Activated CD8-positive, alpha-beta memory T cell treated with anti-CD3 and anti-CD28 coated beads, Interleukin-2, amount 10 ng/mL, durations not matched to agents 7 days and 5 days (primary cell): Measurements from ENCODE around the gene SPRED3. TPM values are rescaled to one million over a fixed set of nuclear protein-coding genes. Genes with fewer than 3 reads are reported as not detected.
"Not testable (repeated sequence)": the region's sequence is repeated elsewhere in the genome, so short reads cannot be mapped to it uniquely, and the experiment has no call there.

Experiments used
- ATAC-seq: fragments of 150-1000 bp; cut with Tn5 transposase; one replicate; pipeline ENCODE4 v1.10.0; 2021; ENCODE audit warnings: moderate library complexity
- CTCF ChIA-PET: fragments of 350-600 bp; sonication (Branson Sonifier 250); formaldehyde crosslinking; loops from one replicate; lab custom pipeline; 2021; ENCODE audit warnings: antibody characterized with exemption; lab: Charles Lee
- DNase-seq: peaks from one replicate; pipeline ENCODE4 v3.0.0-alpha.2; 2020
- H3K27ac Mint-ChIP-seq: one replicate; pipeline ENCODE4 v1.8.0; 2021; ENCODE audit warnings: mild to moderate bottlenecking, mixed read lengths
- H3K27me3 Mint-ChIP-seq: one replicate; pipeline ENCODE4 v1.8.0; 2021; ENCODE audit warnings: mixed read lengths
- H3K36me3 Mint-ChIP-seq: one replicate; pipeline ENCODE4 v1.8.0; 2021; ENCODE audit warnings: mild to moderate bottlenecking, mixed read lengths
- H3K4me1 Mint-ChIP-seq: one replicate; pipeline ENCODE4 v1.8.0; 2021; ENCODE audit warnings: mixed read lengths
- H3K4me3 Mint-ChIP-seq: one replicate; pipeline ENCODE4 v1.8.0; 2021; ENCODE audit warnings: mild to moderate bottlenecking, moderate library complexity, mixed read lengths
- H3K9me3 Mint-ChIP-seq: one replicate; pipeline ENCODE4 v1.8.0; 2022; ENCODE audit warnings: low read depth, mixed read lengths
- total RNA-seq, 2 experiments: library from RNA; stranded (reverse); gene quantifications; one replicate each; pipeline ENCODE4 v1.2.3, GENCODE V29; 2021

The SPRED3 gene
- total RNA-seq, 2 experiments from 2014 or later: 0.84 to 0.93 TPM

DNA sequence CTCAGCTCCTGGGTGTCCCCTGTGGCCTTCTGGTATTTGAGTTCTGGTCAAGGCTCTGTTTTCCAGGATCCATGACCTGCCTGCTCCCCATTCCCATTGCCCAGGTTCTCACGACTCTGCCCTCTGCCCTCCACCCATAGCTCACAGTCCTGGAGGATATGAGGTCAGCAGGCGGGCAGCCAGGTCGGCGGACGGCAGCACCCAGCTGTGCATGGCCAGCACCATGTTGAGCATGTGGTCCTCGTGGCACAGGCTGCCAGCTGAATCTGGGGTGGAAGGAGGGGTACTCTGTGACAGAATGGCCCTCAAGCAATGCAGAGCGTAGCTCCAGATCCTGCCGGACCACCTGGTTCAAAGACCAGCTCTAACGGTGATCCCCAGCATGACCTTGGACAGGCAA is 32.4 kb downstream of the SPRED3 start:
- Mint-ChIP-seq H3K4me1 (peaks cover 16% of the 10 kb centered on the region), H3K27ac (no peak overlapping the region), H3K4me3 (no peak overlapping the region), H3K36me3 (no peaks in the 10 kb centered on the region), H3K27me3 (no peaks in the 10 kb centered on the region), H3K9me3 (no peaks in the 10 kb centered on the region)
- CTCF ChIA-PET: interaction anchor here (1.1 kb wide), 1 partner anchor 18 kb away, joined by 6 read pairs; the partner anchor contains the start of gene FAM98C
- DNase-seq: no peak
- ATAC-seq: no peak

DNA sequence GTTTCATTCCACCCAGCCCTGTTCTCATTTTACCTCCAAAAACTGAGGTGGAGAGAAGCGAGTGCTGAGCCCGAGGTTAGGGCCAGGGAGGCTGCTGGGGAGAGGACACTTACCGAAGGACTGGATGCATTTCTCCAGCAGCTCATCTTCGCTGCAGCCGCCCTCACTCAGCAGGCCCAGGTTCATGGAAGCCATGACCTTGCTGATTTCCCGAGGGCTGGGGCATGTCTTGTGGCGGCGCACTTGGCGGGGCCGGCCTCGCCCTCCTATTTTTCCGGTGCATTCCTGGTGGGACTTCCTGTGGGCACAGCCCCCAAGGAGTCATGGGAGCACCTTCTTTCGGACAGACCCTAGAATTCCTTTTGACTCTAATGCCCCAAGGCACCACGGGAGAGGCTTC is 33.4 kb downstream of the SPRED3 start:
- DNase-seq: no peak
- CTCF ChIA-PET: no interaction called here
- no peak overlapping the region for H3K27ac Mint-ChIP-seq
- no peak overlapping the region for H3K4me3 Mint-ChIP-seq
- no peaks in the 10 kb centered on the region for H3K9me3 Mint-ChIP-seq
- no peaks in the 10 kb centered on the region for H3K36me3 Mint-ChIP-seq
- no peaks in the 10 kb centered on the region for H3K27me3 Mint-ChIP-seq
- ATAC-seq: no peak
- H3K4me1 Mint-ChIP-seq: peaks cover 20% of the 10 kb centered on the region

DNA sequence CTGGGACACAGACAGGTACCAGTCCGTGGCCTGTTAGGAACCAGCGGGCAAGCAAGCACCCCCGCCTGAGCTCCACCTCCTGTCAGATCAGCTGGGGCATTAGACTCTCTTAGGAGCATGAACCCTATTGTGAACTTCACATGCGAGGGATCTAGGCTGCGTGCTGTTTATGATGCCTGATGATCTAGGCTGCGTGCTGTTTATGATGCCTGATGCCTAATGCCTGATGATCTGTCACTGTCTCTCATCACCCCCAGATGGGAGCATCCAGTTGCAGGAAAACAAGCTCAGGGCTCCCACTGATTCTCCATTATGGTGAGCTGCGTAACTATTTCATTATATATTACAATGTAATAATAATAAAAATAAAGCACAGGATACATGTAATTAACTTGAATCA is 33.9 kb downstream of the SPRED3 start:
- H3K4me3 Mint-ChIP-seq: no peak overlapping the region
- ATAC-seq: no peak
- no peaks in the 10 kb centered on the region for H3K36me3 Mint-ChIP-seq
- H3K9me3 Mint-ChIP-seq: no peaks in the 10 kb centered on the region
- CTCF ChIA-PET: no interaction called here
- no peaks in the 10 kb centered on the region for H3K27me3 Mint-ChIP-seq
- peaks cover 19% of the 10 kb centered on the region for H3K4me1 Mint-ChIP-seq
- DNase-seq: no peak
- no peak overlapping the region for H3K27ac Mint-ChIP-seq

DNA sequence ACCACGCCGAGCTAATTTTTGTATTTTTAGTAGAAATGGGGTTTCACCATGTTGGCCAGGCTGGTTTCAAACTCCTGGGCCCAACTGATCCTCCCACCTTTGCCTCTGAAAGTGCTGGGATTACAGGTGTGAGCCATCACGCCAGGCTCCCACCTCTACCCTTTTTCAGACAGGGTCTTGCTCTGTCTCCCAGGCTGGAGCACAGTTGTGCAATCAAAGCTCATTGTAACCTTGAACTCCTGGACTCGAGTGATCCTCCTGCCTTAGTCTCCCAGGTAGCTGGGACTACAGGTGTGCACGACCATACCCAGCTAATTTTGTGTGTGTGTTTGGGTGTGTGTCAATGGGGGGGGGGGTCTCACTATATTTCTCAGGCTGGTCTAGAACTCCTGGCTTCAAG is 35.8 kb downstream of the SPRED3 start:
- Mint-ChIP-seq H3K9me3 (no peaks in the 10 kb centered on the region), H3K36me3 (no peaks in the 10 kb centered on the region), H3K27ac (no peak overlapping the region), H3K4me1 (peaks cover 19% of the 10 kb centered on the region), H3K27me3 (no peaks in the 10 kb centered on the region), H3K4me3 (no peak overlapping the region)
- DNase-seq (no peak), ATAC-seq (no peak)
- CTCF ChIA-PET: interaction anchor here (0.8 to 0.9 kb wide), 2 partner anchors 22 to 506 kb away, joined by 3 to 6 read pairs; partner anchors contain the start of genes FAM98C, MRPS12 and SARS2

DNA sequence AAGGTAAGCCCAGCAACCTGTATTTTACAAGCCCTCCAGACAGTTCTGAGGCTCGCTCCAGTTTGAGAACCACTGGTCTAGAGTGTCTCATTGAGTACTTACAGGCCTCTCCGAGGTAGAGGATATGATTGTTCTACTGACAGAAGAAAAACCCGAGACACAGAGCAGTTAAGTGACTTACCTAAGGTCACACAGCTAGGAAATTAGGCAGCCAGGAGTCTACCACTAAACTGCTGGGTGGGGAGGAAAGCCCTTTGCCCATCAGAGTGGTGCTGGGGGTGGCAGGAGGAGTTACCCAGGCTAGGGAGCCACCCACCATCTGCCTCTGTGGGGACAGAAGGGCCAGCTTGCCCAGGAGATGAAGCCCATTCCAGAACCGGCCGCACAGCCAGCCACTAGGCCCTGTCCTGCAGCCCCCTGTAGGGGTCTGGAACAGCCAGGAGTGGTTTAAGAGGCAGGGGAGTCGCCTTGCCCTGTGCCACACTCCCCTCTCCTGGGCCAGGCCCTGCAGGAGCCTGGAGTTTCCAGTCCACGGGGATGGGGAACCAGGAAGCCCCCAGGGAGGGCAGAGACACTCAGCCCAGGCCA is 36.8 kb downstream of the SPRED3 start:
- no peaks in the 10 kb centered on the region for H3K36me3 Mint-ChIP-seq
- H3K4me1 Mint-ChIP-seq: peaks cover 24% of the 10 kb centered on the region
- CTCF ChIA-PET: interaction anchor here (3.5 kb wide), 1 partner anchor 22 kb away, joined by 15 read pairs; the partner anchor contains the start of gene FAM98C
- DNase-seq (no peak), ATAC-seq (no peak)
- peaks cover 3% of the 10 kb centered on the region for H3K27me3 Mint-ChIP-seq
- H3K9me3 Mint-ChIP-seq: no peaks in the 10 kb centered on the region
- H3K27ac Mint-ChIP-seq: no peak overlapping the region
- no peak overlapping the region for H3K4me3 Mint-ChIP-seq

DNA sequence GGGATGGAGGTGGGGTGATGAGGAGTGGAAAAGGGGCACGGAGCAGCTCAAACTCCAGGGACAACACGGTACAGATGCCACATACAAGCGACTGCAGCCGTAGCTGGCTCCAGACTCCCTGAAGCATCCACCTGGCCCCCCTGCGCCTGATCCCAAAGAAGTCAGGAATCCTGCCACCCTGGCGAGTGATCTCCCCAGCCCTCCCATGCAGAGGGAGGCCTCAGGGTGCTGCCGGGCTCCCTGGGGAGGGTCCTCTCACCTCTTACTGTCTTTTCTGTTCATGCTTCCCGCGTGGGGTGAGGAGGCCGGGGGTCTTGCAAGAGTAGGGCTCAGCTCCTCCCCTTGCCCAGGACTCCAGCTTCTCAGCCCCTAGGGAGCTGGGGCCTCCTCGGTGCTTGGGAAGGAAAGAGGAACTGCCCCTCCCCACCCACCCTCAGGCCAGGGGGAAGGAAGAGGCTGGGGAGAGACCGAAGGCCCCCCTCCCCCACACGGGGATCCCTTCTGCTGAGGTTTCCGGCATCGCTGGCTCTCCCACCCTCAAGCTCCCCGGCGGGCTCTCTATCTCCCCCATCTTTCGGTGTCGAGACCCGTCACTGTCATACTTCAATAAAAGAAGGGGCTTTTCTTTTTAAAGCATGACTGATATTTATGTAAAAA is 37.4 kb downstream of the SPRED3 start, which contains the start of gene RASGRP4:
Gene RASGRP4, minus strand, starts transcription at position 410 of the 657 bp plus-strand sequence. Its CDS starts 128 bp downstream, at position 282.
- ATAC-seq (peak; percentile 50), DNase-seq (peak; percentile 58)
- Mint-ChIP-seq H3K27me3 (peaks cover 6% of the 10 kb centered on the region), H3K9me3 (no peaks in the 10 kb centered on the region), H3K36me3 (no peaks in the 10 kb centered on the region), H3K4me1 (peaks cover 24% of the 10 kb centered on the region), H3K27ac (peak within 1 kb of the TSS; percentile 42), H3K4me3 (peak within 1 kb of the TSS; percentile 10)
- CTCF ChIA-PET: interaction anchor here (3.5 kb wide), 1 partner anchor 23 kb away, joined by 15 read pairs; the partner anchor contains the start of gene FAM98C

DNA sequence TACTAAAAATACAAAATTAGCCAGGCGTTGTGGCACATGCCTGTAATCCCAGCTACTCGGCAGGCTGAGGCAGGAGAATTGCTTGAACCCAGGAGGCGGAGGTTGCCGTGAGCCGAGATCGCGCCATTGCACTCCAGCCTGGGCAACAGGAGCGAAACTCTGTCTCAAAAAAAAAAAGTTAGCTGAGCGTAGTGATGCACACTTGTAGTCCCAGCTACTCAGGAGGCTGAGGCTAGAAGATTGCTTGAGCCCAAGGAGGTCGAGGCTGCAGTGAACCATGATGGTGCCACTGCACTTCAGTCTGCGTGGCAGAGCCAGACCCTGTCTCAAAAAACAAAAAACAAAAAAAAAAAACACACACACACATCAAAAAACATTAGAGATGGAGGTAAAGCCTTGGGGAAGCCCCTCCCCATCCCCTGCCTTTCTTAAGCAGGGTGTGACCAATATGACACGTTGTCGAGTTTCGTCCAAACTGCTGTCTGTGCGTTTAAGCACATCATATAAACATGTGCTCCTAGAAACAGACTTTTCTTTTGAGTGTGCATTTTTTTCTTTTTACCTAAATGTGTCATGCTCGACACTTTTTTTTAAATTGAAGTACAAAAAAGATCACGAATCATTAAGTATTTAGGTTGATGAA is 38.7 kb downstream of the SPRED3 start:
- DNase-seq (peak; percentile 57), ATAC-seq (peak; percentile 75)
- H3K4me3 Mint-ChIP-seq: not testable (repeated sequence)

DNA sequence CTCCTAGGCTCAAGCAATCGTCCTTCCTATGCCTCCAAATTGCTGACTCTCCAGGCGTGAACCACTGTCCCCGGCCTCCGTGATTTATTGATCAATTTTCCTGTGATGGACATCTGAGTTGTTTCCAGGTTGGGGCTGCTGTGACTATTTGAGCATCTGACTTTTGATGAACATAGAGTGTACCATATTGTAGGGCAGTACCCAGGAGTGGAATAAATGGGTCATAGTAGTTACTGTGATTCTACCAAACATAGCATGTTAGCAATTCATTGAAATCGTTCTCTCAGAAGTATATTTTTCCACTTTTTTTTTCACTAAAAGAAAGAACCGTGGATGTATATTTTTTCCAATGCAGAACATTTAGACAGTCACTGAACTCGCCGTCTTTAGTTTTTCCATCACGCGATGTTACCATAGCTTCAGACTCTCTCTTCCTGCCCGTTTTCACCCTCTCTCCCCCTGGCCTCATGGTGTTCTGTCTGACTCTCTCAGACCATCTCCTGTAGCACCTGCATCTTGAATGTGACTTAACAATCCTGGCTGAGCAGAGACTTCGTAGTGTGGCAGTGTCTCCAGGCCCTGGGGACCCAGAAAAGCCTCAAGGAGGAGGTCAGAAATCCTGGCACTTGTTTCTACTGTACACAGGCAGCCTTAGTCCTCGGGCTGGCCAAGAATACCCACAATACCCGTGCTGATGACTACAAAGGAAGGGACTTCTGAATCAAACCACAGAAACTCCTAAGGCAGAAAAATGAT is 40.7 kb downstream of the SPRED3 start:
- DNase-seq: no peak
- Mint-ChIP-seq H3K4me3 (no peak overlapping the region), H3K27me3 (peaks cover 13% of the 10 kb centered on the region), H3K36me3 (no peaks in the 10 kb centered on the region), H3K4me1 (peaks cover 27% of the 10 kb centered on the region), H3K9me3 (no peaks in the 10 kb centered on the region), H3K27ac (peak overlapping the region; percentile 25)
- CTCF ChIA-PET: interaction anchor here (0.9 to 3.5 kb wide), 2 partner anchors 26 kb away, joined by 3 to 15 read pairs; partner anchors contain the start of gene FAM98C
- ATAC-seq: peak; percentile 24

More for the DNA sequence above, 38.7 kb downstream of the SPRED3 start:
- H3K36me3 Mint-ChIP-seq, H3K9me3 Mint-ChIP-seq, H3K27me3 Mint-ChIP-seq: not testable (repeated sequence)
- peak overlapping the region; percentile 49 for H3K27ac Mint-ChIP-seq
- CTCF ChIA-PET: interaction anchor here (3.5 kb wide), 1 partner anchor 24 kb away, joined by 15 read pairs; the partner anchor contains the start of gene FAM98C
- H3K4me1 Mint-ChIP-seq: peaks cover 24% of the 10 kb centered on the region

DNA sequence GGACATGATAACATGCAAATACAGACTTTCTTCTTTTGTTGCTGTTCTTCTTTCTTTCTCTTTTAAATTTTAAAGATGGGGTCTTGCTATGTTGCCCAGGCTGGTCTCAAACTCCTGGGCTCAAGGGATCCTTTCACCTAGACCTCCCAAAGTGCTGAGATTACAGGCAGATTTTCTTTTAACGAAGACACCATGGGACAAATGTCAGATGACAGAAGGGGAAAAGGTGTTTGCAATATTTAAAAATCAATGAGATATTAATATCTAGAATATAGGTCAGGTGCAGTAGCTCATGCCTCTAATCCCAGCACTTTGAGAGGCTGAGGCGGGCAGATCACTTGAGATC is 41.3 kb downstream of the SPRED3 start:
- CTCF ChIA-PET: interaction anchor here (0.9 kb wide), 1 partner anchor 27 kb away, joined by 3 read pairs; the partner anchor contains the start of gene FAM98C
- DNase-seq (no peak), ATAC-seq (no peak)
- Mint-ChIP-seq H3K4me3 (no peak overlapping the region), H3K27me3 (peaks cover 17% of the 10 kb centered on the region), H3K27ac (no peak overlapping the region), H3K4me1 (peaks cover 27% of the 10 kb centered on the region), H3K36me3 (no peaks in the 10 kb centered on the region), H3K9me3 (no peaks in the 10 kb centered on the region)

DNA sequence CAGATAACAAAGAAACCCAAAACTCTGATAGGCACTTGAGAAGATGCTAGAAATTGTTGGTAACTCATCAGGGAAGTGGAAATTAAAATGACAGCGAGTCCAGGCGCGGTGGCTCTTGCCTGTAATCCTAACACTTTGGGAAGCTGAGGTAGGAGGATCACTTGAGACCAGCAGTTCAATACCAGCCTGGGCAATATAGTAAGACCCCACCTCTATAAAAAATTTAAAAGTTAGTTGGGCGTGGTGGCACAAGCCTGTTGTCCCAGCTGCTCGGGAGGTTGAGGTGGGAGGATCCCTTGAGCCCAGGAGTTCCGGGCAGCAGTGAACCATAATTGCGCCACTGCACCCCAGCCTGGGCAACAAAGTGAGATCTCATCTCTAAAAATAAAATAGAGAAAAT is 42.4 kb downstream of the SPRED3 start:
- no peak for ATAC-seq
- Mint-ChIP-seq H3K27ac (no peak overlapping the region), H3K36me3 (no peaks in the 10 kb centered on the region), H3K4me3 (no peak overlapping the region), H3K4me1 (peaks cover 25% of the 10 kb centered on the region), H3K27me3 (peaks cover 17% of the 10 kb centered on the region), H3K9me3 (no peaks in the 10 kb centered on the region)
- CTCF ChIA-PET: no interaction called here
- DNase-seq: no peak

DNA sequence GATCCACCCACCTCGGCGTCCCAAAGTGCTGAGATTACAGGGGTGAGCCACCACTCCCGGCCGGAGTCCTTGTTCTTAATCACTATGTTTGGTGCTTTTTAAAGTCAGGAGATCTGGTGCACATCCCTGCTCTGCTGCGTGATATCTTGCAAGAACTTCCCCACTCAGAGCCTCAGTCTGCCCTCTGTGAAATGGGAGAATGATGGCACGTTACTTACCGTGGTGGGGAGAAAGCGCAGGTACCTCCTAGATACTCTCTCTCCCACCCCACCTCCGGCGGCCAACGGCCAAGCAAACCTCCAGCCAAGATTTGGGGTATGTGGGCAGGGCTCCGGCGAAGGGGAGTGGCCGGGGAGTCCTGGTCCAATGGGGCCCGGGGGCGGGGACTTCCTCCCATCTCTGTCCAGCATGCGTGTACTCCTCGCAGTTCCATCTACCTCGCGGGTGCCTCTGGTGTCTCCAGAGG is 44.8 kb downstream of the SPRED3 start, which contains the start of gene RYR1:
Gene RYR1, plus strand, starts transcription at position 424 of the 466 bp plus-strand sequence. CDS start 139 bp downstream, outside the sequence.
- Mint-ChIP-seq H3K4me3 (no peak within 1 kb of the TSS), H3K4me1 (peaks cover 11% of the 10 kb centered on the region), H3K9me3 (no peaks in the 10 kb centered on the region), H3K27me3 (peaks cover 24% of the 10 kb centered on the region), H3K36me3 (no peaks in the 10 kb centered on the region), H3K27ac (no peak within 1 kb of the TSS)
- ATAC-seq (peak; percentile 90), DNase-seq (peak; percentile 67)
- CTCF ChIA-PET: no interaction called here

DNA sequence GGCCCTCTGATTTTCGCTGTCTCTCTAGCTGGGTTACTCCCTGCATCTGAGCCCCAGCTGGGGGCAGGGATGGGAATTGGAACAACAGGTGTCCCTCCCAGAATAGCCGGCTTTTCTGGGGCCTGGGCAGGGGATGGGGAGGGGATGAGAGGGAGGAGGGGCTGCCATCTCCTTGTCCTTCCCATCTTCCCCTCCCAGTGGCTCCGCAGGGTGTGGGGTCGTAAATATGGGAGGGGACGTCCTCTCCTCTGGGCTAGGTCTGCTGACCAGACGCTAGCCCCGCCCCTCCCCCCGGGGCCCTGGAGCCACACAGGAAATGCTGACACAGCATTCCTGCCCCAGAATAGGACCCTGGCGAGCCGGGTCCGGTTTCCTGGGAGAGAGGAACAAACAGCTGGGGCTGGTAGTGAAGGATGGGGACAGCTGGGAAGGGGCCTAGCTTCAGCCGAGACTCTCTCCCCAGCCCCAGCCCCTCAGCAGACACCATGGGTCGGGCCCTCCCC is 46.1 kb downstream of the SPRED3 start:
- H3K36me3 Mint-ChIP-seq: no peaks in the 10 kb centered on the region
- H3K9me3 Mint-ChIP-seq: no peaks in the 10 kb centered on the region
- no peak for DNase-seq
- H3K4me3 Mint-ChIP-seq: no peak overlapping the region
- ATAC-seq: no peak
- H3K27me3 Mint-ChIP-seq: peaks cover 21% of the 10 kb centered on the region
- no peak overlapping the region for H3K27ac Mint-ChIP-seq
- peaks cover 5% of the 10 kb centered on the region for H3K4me1 Mint-ChIP-seq
- CTCF ChIA-PET: no interaction called here
